Measurements from ENCODE around the gene GPR27. TPM values are rescaled to one million over a fixed set of nuclear protein-coding genes. Genes with fewer than 3 reads are reported as not detected.

Gene GPR27
- total and polyA plus RNA-seq, 10 of the 15 experiments (the other 5 are each of a cell fraction or from before 2014, with no cell fraction given) = not detected

- no peak for FAIRE-seq
- H3K27ac ChIP-seq (ENCODE audit: control insufficient read depth, insufficient read depth) = no peak overlapping the region
- no peak overlapping the region for H3K4me2 ChIP-seq (ENCODE audit: control insufficient read depth, insufficient read depth)
- intact Hi-C loops (cut with micrococcal nuclease; ENCODE audit: unreplicated experiment) = no loop called here
- H3K36me3 ChIP-seq (ENCODE audit: control insufficient read depth in 2 of 2, insufficient read depth in 2 of 2, low read length in 1 of 2) = no peaks in the 10 kb centered on the region
- ChIA-PET SMC1A (ENCODE audit: uncharacterized antibody, unreplicated experiment) (no interaction called here), RAD21 (ENCODE audit: unreplicated experiment) (no interaction called here), POLR2A (no interaction called here), CTCF (no interaction called here)
- ATAC-seq = no peak
- BruUV-seq (replicated peaks) = no TSS peak
- no peak overlapping the region for H2AFZ ChIP-seq (ENCODE audit: control insufficient read depth, low read depth, low read length)
- in situ Hi-C loops (cut with MboI) = no loop called here
- H3K4me3 ChIP-seq = no peak overlapping the region
- DNase-seq (ENCODE audit: low read depth, low spot score) = no peak
- no peaks in the 10 kb centered on the region for H3K9me3 ChIP-seq (replicated peaks; ENCODE audit: control insufficient read depth, insufficient read depth, low read length)
- H3K9ac ChIP-seq (ENCODE audit: control insufficient read depth, insufficient read depth, low read length) = no peak overlapping the region
- WGBS (ENCODE audit: insufficient coverage, insufficient replicate concordance, low lambda C conversion rate, missing lambda C conversion rate) = 30% methylated on average over 5 of the region's 5 CpGs
- H3K79me2 ChIP-seq (ENCODE audit: control insufficient read depth, insufficient read depth, low read length) = no peaks in the 10 kb centered on the region
- TF ChIP-seq, protein P1, sequence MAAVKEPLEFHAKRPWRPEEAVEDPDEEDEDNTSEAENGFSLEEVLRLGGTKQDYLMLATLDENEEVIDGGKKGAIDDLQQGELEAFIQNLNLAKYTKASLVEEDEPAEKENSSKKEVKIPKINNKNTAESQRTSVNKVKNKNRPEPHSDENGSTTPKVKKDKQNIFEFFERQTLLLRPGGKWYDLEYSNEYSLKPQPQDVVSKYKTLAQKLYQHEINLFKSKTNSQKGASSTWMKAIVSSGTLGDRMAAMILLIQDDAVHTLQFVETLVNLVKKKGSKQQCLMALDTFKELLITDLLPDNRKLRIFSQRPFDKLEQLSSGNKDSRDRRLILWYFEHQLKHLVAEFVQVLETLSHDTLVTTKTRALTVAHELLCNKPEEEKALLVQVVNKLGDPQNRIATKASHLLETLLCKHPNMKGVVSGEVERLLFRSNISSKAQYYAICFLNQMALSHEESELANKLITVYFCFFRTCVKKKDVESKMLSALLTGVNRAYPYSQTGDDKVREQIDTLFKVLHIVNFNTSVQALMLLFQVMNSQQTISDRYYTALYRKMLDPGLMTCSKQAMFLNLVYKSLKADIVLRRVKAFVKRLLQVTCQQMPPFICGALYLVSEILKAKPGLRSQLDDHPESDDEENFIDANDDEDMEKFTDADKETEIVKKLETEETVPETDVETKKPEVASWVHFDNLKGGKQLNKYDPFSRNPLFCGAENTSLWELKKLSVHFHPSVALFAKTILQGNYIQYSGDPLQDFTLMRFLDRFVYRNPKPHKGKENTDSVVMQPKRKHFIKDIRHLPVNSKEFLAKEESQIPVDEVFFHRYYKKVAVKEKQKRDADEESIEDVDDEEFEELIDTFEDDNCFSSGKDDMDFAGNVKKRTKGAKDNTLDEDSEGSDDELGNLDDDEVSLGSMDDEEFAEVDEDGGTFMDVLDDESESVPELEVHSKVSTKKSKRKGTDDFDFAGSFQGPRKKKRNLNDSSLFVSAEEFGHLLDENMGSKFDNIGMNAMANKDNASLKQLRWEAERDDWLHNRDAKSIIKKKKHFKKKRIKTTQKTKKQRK (IDR thresholded peaks at IDR 0.05; ENCODE audit: low read depth, low read length) = no peak
- no peak for TF ChIP-seq EED (IDR thresholded peaks at IDR 0.05; ENCODE audit: low read depth)
- no peak for TF ChIP-seq CEBPB (IDR thresholded peaks at IDR 0.05; ENCODE audit: borderline replicate concordance in 1 of 2, low read depth in 2 of 2, low read length in 2 of 2)
- TF ChIP-seq TCF7 (IDR thresholded peaks at IDR 0.05; ENCODE audit: borderline replicate concordance) = no peak
- no peak for TF ChIP-seq USF1 (IDR thresholded peaks at IDR 0.05; ENCODE audit: borderline replicate concordance, extremely low read length, insufficient read depth, low read depth, low read length)
- H3K27me3 ChIP-seq (replicated peaks in 1 of 2; ENCODE audit: control insufficient read depth in 2 of 2, insufficient read depth in 2 of 2, low read length in 1 of 2) = peaks cover 4 to 8% of the 10 kb centered on the region in 2 experiments; a peak in 2 of 4 replicates
- no peaks in the 10 kb centered on the region for H4K20me1 ChIP-seq (ENCODE audit: control insufficient read depth, insufficient read depth)
- no peaks in the 10 kb centered on the region for H3K4me1 ChIP-seq (ENCODE audit: control insufficient read depth, insufficient read depth, low read length)
Measured at GRCh38 chr3:71759401-71759800, 5.7 kb downstream of the GPR27 start.
